Activated CD8-positive, alpha-beta T cell treated with anti-CD3 and anti-CD28 coated beads for 36 hours (primary cell): ENCODE data around the gene NHLRC2. TPM values are rescaled to one million over a fixed set of nuclear protein-coding genes. Genes with fewer than 3 reads are reported as not detected.
A peak's percentile ranks its signal among the peaks of the same experiment; 100 is the strongest.

Experiments
- ATAC-seq: fragments of 200-7000 bp; cut with Tn5 transposase; one replicate; pipeline ENCODE4 v1.10.0; 2021; ENCODE audit warnings: mild to moderate bottlenecking, moderate library complexity
- CTCF ChIA-PET: fragments of 350-600 bp; sonication (Branson Sonifier 250); formaldehyde crosslinking; loops from one replicate; lab custom pipeline; 2021; ENCODE audit warnings: antibody characterized with exemption; lab: Charles Lee
- POLR2A ChIA-PET: fragments of 350-600 bp; sonication (Branson Sonifier 250); formaldehyde crosslinking; loops from one replicate; lab custom pipeline; 2021; ENCODE audit warnings: antibody characterized with exemption; lab: Charles Lee
- DNase-seq: peaks from one replicate; pipeline ENCODE4 v3.0.0-alpha.2; 2020
- H3K27ac Mint-ChIP-seq: one replicate; pipeline ENCODE4 v1.8.0; 2021; ENCODE audit warnings: mild to moderate bottlenecking, mixed read lengths
- H3K27me3 Mint-ChIP-seq: one replicate; pipeline ENCODE4 v1.8.0; 2021; ENCODE audit warnings: mixed read lengths
- H3K36me3 Mint-ChIP-seq: one replicate; pipeline ENCODE4 v1.8.0; 2021; ENCODE audit warnings: low read depth, mixed read lengths
- H3K4me1 Mint-ChIP-seq: one replicate; pipeline ENCODE4 v1.8.0; 2021; ENCODE audit warnings: low read depth, mixed read lengths
- H3K4me3 Mint-ChIP-seq: one replicate; pipeline ENCODE4 v1.8.0; 2021; ENCODE audit warnings: mild to moderate bottlenecking, moderate library complexity, mixed read lengths
- H3K9me3 Mint-ChIP-seq: one replicate; pipeline ENCODE4 v1.8.0; 2021; ENCODE audit warnings: mixed read lengths
- CTCF ChIP-seq: fragments of 200-600 bp; IDR thresholded peaks from one replicate; pipeline ENCODE4 v1.8.0; 2022; ENCODE audit warnings: antibody characterized with exemption, mild to moderate bottlenecking
- intact Hi-C: fragments of 100-400 bp; cut with micrococcal nuclease; formaldehyde crosslinking; loops from one replicate; pipeline ENCODE4 v1.10.0; 2022
- total RNA-seq, 2 experiments: library from RNA; stranded (reverse); gene quantifications; one replicate each; pipeline ENCODE4 v1.2.3, GENCODE V29; 2021

Gene NHLRC2
- total RNA-seq, 2 experiments from 2014 or later, result 23.0 to 23.9 TPM

GRCh38 chr10:113960617-113961181, 106.2 kb downstream of the NHLRC2 start:
- peak overlapping the region; percentile 43 for H3K27ac Mint-ChIP-seq
- TF ChIP-seq CTCF, result no peak
- peaks cover 4% of the 10 kb centered on the region for H3K36me3 Mint-ChIP-seq
- peaks cover 8% of the 10 kb centered on the region for H3K9me3 Mint-ChIP-seq
- intact Hi-C loops, result no loop called here
- H3K4me1 Mint-ChIP-seq, result peaks cover 41% of the 10 kb centered on the region
- POLR2A ChIA-PET, result interaction anchor here (0.9 to 1.3 kb wide), 4 partner anchors 9 to 584 kb away, joined by 3 to 5 read pairs (median 5); no protein-coding TSS in a partner anchor
- ATAC-seq (peak; percentile 26), DNase-seq (peak; percentile 58)
- H3K4me3 Mint-ChIP-seq, result no peak overlapping the region
- CTCF ChIA-PET, result interaction anchor here (1.0 to 1.6 kb wide), 2 partner anchors 11 to 281 kb away, joined by 3 read pairs; partner anchors contain the start of gene CASP7
- peaks cover 19% of the 10 kb centered on the region for H3K27me3 Mint-ChIP-seq

- Mint-ChIP-seq H3K4me3 (peak overlapping the region; percentile 1), H3K4me1 (peaks cover 41% of the 10 kb centered on the region), H3K9me3 (peaks cover 8% of the 10 kb centered on the region), H3K27me3 (peaks cover 14% of the 10 kb centered on the region), H3K36me3 (peaks cover 4% of the 10 kb centered on the region), H3K27ac (peak overlapping the region; percentile 38)
- ATAC-seq (peak; percentile 86), DNase-seq (peak; percentile 78)
- POLR2A ChIA-PET, result interaction anchor here (0.9 to 1.3 kb wide), 4 partner anchors 10 to 583 kb away, joined by 3 to 5 read pairs (median 5); no protein-coding TSS in a partner anchor
- CTCF ChIA-PET, result interaction anchor here (1.0 to 1.6 kb wide), 2 partner anchors 12 to 281 kb away, joined by 3 read pairs; partner anchors contain the start of gene CASP7
- TF ChIP-seq CTCF, result no peak
- intact Hi-C loops, result no loop called here
Observed at GRCh38 chr10:113961182-113962031, 106.9 kb downstream of the NHLRC2 start.

GRCh38 chr10:113965077-113965476, 110.6 kb downstream of the NHLRC2 start:
- intact Hi-C loops, result no loop called here
- ChIA-PET POLR2A (no interaction called here), CTCF (no interaction called here)
- peaks cover 18% of the 10 kb centered on the region for H3K9me3 Mint-ChIP-seq
- H3K27ac Mint-ChIP-seq, result no peak overlapping the region
- no peak for ATAC-seq
- peaks cover 7% of the 10 kb centered on the region for H3K36me3 Mint-ChIP-seq
- peaks cover 22% of the 10 kb centered on the region for H3K4me1 Mint-ChIP-seq
- peaks cover 2% of the 10 kb centered on the region for H3K27me3 Mint-ChIP-seq
- no peak overlapping the region for H3K4me3 Mint-ChIP-seq
- DNase-seq, result no peak
- TF ChIP-seq CTCF, result no peak

- TF ChIP-seq CTCF, result no peak
- POLR2A ChIA-PET, result no interaction called here
- intact Hi-C loops, result no loop called here
- H3K36me3 Mint-ChIP-seq, result peaks cover 7% of the 10 kb centered on the region
- ATAC-seq, result no peak
- peaks cover 18% of the 10 kb centered on the region for H3K9me3 Mint-ChIP-seq
- CTCF ChIA-PET, result no interaction called here
- no peak overlapping the region for H3K27ac Mint-ChIP-seq
- DNase-seq, result no peak
- peaks cover 16% of the 10 kb centered on the region for H3K4me1 Mint-ChIP-seq
- peaks cover 2% of the 10 kb centered on the region for H3K27me3 Mint-ChIP-seq
- no peak overlapping the region for H3K4me3 Mint-ChIP-seq
Observed at GRCh38 chr10:113965683-113966082, 111.2 kb downstream of the NHLRC2 start.

Other genes starting within 250 kb of the NHLRC2 start
- gene NRAP, start 190.6 kb upstream of the NHLRC2 start, total RNA-seq, result not detected
- gene CASP7, start 174.7 kb upstream of the NHLRC2 start, total RNA-seq, result 10 to 100 TPM; 23.7 to 24.2 TPM
- gene PLEKHS1, start 103.0 kb upstream of the NHLRC2 start, total RNA-seq, result not detected
- gene DCLRE1A, start 579 bp upstream of the NHLRC2 start, total RNA-seq, result 10 to 100 TPM; 14.4 to 15.1 TPM
- under 1 TPM; 0.27 to 0.40 TPM for gene ADRB1, start 189.2 kb downstream of the NHLRC2 start, total RNA-seq